PC-9 (cell line): Measurements from ENCODE around the gene MORF4L1. TPM values are rescaled to one million over a fixed set of nuclear protein-coding genes. Genes with fewer than 3 reads are reported as not detected.

Source experiments
- BruUV-seq: library from RNA; stranded (reverse); fragments of 400-500 nt; replicated peaks from 2 replicates; lab custom pipeline; 2021; lab: Mats Ljungman, UMichigan
- CTCF ChIA-PET: fragments of 300-600 bp; sonication (Branson Sonifier 250); formaldehyde crosslinking; loops from one replicate; lab custom pipeline; 2022; ENCODE audit warnings: antibody characterized with exemption; lab: Charles Lee
- POLR2A ChIA-PET: fragments of 300-600 bp; sonication (Branson Sonifier 250); formaldehyde crosslinking; loops from one replicate; lab custom pipeline; 2022; ENCODE audit warnings: antibody characterized with exemption; ENCODE audit not compliant: unreplicated experiment; lab: Charles Lee
- DNase-seq, 2 experiments: peaks; one replicate each; pipeline versions ENCODE4 v3.0.0 to v3.0.0-alpha.2; 2015 to 2022; ENCODE audit warnings: mixed read lengths in 1 of 2
- H2AFZ ChIP-seq: fragments of 200-600 bp; sonication (generic); 2 replicates; pipeline ENCODE4 v1.8.1; 2017; ENCODE audit warnings: antibody characterized with exemption
- H3F3A ChIP-seq: fragments of 200-600 bp; sonication (generic); 2 replicates; pipeline ENCODE4 v1.8.1; 2017; ENCODE audit warnings: antibody characterized with exemption, mild to moderate bottlenecking, low read depth; ENCODE audit not compliant: insufficient read depth
- H3K27ac ChIP-seq: fragments of 200-600 bp; sonication (generic); 2 replicates; pipeline ENCODE4 v1.6.1; 2016; ENCODE audit warnings: mixed run types
- H3K27me3 ChIP-seq: fragments of 200-600 bp; sonication (generic); 2 replicates; pipeline ENCODE4 v1.6.1; 2016; ENCODE audit warnings: low read depth, mixed run types; ENCODE audit not compliant: insufficient read depth
- H3K36me3 ChIP-seq: fragments of 200-600 bp; sonication (generic); 2 replicates; pipeline ENCODE4 v1.6.1; 2016; ENCODE audit warnings: low read depth, mixed run types
- H3K4me1 ChIP-seq: fragments of 200-600 bp; sonication (generic); replicated peaks from 2 replicates; pipeline ENCODE4 v1.6.1; 2016; ENCODE audit warnings: mixed run types; ENCODE audit not compliant: insufficient read depth
- H3K4me2 ChIP-seq: fragments of 200-600 bp; sonication (generic); 2 replicates; pipeline ENCODE4 v1.6.1; 2017; ENCODE audit warnings: mixed run types
- H3K4me3 ChIP-seq: fragments of 200-600 bp; sonication (generic); 2 replicates; pipeline ENCODE4 v1.6.1; 2016; ENCODE audit warnings: mixed run types
- H3K79me2 ChIP-seq: fragments of 200-600 bp; sonication (generic); 2 replicates; pipeline ENCODE4 v1.6.1; 2017; ENCODE audit warnings: low read depth, mixed run types
- H3K9me2 ChIP-seq: fragments of 200-600 bp; sonication (generic); 2 replicates; pipeline ENCODE4 v1.8.1; 2017; ENCODE audit warnings: mild to moderate bottlenecking; ENCODE audit not compliant: insufficient read depth
- H3K9me3 ChIP-seq: fragments of 200-600 bp; sonication (generic); 2 replicates; pipeline ENCODE4 v1.8.1; 2016; ENCODE audit warnings: low read depth; ENCODE audit not compliant: insufficient read depth
- H4K20me1 ChIP-seq: fragments of 200-600 bp; sonication (generic); 2 replicates; pipeline ENCODE4 v1.8.1; 2017; ENCODE audit not compliant: insufficient read depth
- EZH2 ChIP-seq: fragments of 200-600 bp; sonication (generic); IDR thresholded peaks from 2 replicates; pipeline ENCODE4 v1.8.0; 2017; ENCODE audit warnings: antibody characterized with exemption, low read depth
- intact Hi-C: fragments of 100-400 bp; cut with micrococcal nuclease; formaldehyde crosslinking; loops from one replicate; pipeline ENCODE4 v1.10.0; 2022; ENCODE audit not compliant: unreplicated experiment
- total RNA-seq: library from RNA; stranded (reverse); gene quantifications from 2 replicates; pipeline ENCODE4 v1.2.3, GENCODE V29; 2021
- TF ChIP-seq, protein P1 (sequence below): fragments of 200-600 bp; sonication (generic); conservative IDR thresholded peaks from 2 replicates; pipeline ENCODE4 v1.6.1; 2017; ENCODE audit warnings: mixed run types, antibody characterized with exemption, mild to moderate bottlenecking, moderate library complexity

MORF4L1 gene
- total RNA-seq, 1 experiment from 2014 or later, result 282 TPM

GRCh38 chr15:78881681-78882080 lies 9.0 kb downstream of the MORF4L1 start:
- H3K4me3 ChIP-seq, result no peak overlapping the region
- POLR2A ChIA-PET, result interaction anchor here (0.5 kb wide), 2 partner anchors 9 to 429 kb away, joined by 3 to 4 read pairs; partner anchors contain the start of gene TMED3
- no peaks in the 10 kb centered on the region for H3K9me3 ChIP-seq
- CTCF ChIA-PET, result interaction anchor here (0.7 kb wide), 1 partner anchor 18 kb away, joined by 3 read pairs; no protein-coding TSS in a partner anchor
- no peak overlapping the region for H3K4me2 ChIP-seq
- H3K4me1 ChIP-seq, result peaks cover 38% of the 10 kb centered on the region
- H2AFZ ChIP-seq, result no peak overlapping the region
- H4K20me1 ChIP-seq, result peaks cover 100% of the 10 kb centered on the region
- no peaks in the 10 kb centered on the region for H3K9me2 ChIP-seq
- TF ChIP-seq EZH2, result no peak
- TF ChIP-seq, protein P1, sequence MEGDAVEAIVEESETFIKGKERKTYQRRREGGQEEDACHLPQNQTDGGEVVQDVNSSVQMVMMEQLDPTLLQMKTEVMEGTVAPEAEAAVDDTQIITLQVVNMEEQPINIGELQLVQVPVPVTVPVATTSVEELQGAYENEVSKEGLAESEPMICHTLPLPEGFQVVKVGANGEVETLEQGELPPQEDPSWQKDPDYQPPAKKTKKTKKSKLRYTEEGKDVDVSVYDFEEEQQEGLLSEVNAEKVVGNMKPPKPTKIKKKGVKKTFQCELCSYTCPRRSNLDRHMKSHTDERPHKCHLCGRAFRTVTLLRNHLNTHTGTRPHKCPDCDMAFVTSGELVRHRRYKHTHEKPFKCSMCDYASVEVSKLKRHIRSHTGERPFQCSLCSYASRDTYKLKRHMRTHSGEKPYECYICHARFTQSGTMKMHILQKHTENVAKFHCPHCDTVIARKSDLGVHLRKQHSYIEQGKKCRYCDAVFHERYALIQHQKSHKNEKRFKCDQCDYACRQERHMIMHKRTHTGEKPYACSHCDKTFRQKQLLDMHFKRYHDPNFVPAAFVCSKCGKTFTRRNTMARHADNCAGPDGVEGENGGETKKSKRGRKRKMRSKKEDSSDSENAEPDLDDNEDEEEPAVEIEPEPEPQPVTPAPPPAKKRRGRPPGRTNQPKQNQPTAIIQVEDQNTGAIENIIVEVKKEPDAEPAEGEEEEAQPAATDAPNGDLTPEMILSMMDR, result no peak
- peaks cover 60% of the 10 kb centered on the region for H3F3A ChIP-seq
- intact Hi-C loops, result no loop called here
- H3K36me3 ChIP-seq, result peaks cover 65% of the 10 kb centered on the region
- no peak for DNase-seq
- BruUV-seq, result no TSS peak
- H3K27ac ChIP-seq, result no peak overlapping the region
- peaks cover 99% of the 10 kb centered on the region for H3K79me2 ChIP-seq
- H3K27me3 ChIP-seq, result no peaks in the 10 kb centered on the region

DNA sequence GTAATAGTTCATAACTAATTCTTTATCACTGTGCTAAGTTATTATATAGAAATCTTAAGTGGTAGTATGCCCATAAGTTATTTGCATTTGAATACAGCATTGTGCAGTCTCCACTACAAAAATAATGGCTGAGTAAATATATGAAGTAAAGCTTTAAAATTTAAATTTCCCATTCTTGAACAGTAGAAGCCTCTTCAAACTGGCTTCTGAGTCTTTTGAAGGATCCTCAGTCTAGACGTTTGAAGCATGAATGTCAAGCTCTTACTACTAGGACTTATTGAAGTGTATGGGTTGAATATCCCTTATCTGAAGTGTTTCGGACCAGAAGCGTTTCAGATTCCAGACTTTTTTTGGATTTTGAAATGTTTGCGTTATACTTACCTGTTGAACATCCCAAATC lies 16.3 kb downstream of the MORF4L1 start:
- H4K20me1 ChIP-seq, result peaks cover 87% of the 10 kb centered on the region
- peaks cover 67% of the 10 kb centered on the region for H3K36me3 ChIP-seq
- BruUV-seq, result no TSS peak

DNA sequence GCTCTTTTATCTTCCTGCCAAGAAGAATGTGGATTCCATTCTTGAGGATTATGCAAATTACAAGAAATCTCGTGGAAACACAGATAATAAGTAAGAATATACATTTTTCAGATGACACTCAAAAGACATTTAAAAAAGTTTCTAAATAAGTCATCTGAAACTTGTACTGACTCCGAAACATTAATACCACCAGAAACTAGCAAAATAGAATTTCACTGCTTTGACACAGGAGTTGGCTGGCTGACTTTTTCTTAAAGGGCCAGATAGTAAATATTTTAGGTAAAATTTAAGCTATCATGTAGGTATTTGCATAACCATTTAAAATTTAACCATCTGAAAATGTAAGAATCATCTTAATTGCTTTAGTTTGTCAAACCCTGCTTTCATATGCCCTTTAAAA lies 20.8 kb downstream of the MORF4L1 start:
- Histone ChIP-seq H4K20me1 (peaks cover 79% of the 10 kb centered on the region), H2AFZ (no peak overlapping the region), H3K36me3 (peaks cover 69% of the 10 kb centered on the region), H3K9me2 (no peaks in the 10 kb centered on the region), H3K79me2 (peaks cover 65% of the 10 kb centered on the region), H3K4me3 (no peak overlapping the region), H3K27ac (no peak overlapping the region), H3K27me3 (no peaks in the 10 kb centered on the region), H3F3A (peaks cover 51% of the 10 kb centered on the region), H3K4me2 (no peak overlapping the region), H3K4me1 (no peaks in the 10 kb centered on the region), H3K9me3 (no peaks in the 10 kb centered on the region)
- ChIA-PET POLR2A (no interaction called here), CTCF (interaction anchor here (0.6 kb wide), 1 partner anchor 95 kb away, joined by 3 read pairs; no protein-coding TSS in a partner anchor)
- no TSS peak for BruUV-seq
- no peak for TF ChIP-seq EZH2
- TF ChIP-seq, protein P1, result no peak
- DNase-seq, result no peak
- intact Hi-C loops, result no loop called here

More for the DNA sequence above, 16.3 kb downstream of the MORF4L1 start:
- CTCF ChIA-PET, result interaction anchor here (0.6 kb wide), 1 partner anchor 23 kb away, joined by 6 read pairs; no protein-coding TSS in a partner anchor
- no peak for TF ChIP-seq EZH2
- TF ChIP-seq, protein P1, result no peak
- DNase-seq, result no peak
- Histone ChIP-seq H3F3A (peaks cover 41% of the 10 kb centered on the region), H2AFZ (no peak overlapping the region), H3K4me2 (no peak overlapping the region), H3K9me2 (no peaks in the 10 kb centered on the region), H3K27ac (no peak overlapping the region), H3K4me1 (no peaks in the 10 kb centered on the region), H3K27me3 (no peaks in the 10 kb centered on the region), H3K4me3 (no peak overlapping the region), H3K9me3 (no peaks in the 10 kb centered on the region), H3K79me2 (peaks cover 93% of the 10 kb centered on the region)
- intact Hi-C loops, result no loop called here
- POLR2A ChIA-PET, result interaction anchor here (0.6 kb wide), 1 partner anchor 802 kb away, joined by 3 read pairs; no protein-coding TSS in a partner anchor
